Stromal cell of bone marrow (primary cell): Measurements from ENCODE around the gene ZNF287.
A peak's percentile ranks its signal among the peaks of the same experiment; 100 is the strongest.

Experiments used
- DNase-seq: peaks from one replicate; pipeline ENCODE4 v3.0.0-alpha.2; 2012; ENCODE audit warnings: low read depth

Gene ZNF287

DNA sequence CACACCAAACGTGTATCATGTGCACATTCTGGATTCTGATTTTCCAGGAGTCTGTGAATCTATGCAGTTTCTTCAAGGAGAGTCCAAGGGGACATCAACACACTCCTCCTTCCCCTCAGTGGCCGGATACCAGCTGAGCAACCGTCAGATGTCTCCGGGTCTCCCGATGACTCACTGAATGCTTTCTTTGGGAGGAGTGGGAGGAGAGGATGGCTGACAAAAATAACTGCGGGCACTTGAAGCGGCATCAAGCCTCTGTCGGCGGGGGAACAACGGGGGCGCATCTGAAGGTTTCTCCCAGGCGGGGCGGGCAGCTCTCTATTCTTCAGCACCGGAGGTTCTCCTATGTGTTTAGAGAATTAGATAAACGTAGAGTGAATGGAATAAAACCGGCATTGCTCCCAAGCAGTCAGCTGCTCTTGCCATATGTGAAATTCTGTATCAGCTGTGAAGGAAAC lies 52.4 kb downstream of the ZNF287 start:
- peak; percentile 61 for DNase-seq

- DNase-seq, result no peak
Observed at GRCh38 chr17:16515933-16516332, 53.1 kb downstream of the ZNF287 start.

DNA sequence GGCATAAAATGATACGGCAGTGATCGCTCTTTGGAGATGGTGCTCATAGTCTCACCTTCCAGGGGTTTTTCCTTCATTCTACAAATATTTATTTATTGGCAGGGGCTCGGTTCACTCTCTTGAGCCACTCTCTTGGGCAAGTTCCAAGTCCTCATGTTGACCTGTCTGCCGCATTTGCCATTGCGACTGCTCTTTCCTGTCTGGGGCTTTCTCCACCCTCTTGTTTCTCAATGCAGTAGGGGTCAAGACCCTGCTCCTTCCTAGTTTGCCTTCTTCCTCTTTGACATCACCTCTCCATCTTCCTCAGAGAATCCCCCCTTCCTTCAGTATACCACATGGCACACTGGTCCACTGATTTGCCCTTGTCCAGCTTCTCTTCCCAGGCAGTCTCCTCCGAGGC lies 55.1 kb downstream of the ZNF287 start:
- no peak for DNase-seq

DNA sequence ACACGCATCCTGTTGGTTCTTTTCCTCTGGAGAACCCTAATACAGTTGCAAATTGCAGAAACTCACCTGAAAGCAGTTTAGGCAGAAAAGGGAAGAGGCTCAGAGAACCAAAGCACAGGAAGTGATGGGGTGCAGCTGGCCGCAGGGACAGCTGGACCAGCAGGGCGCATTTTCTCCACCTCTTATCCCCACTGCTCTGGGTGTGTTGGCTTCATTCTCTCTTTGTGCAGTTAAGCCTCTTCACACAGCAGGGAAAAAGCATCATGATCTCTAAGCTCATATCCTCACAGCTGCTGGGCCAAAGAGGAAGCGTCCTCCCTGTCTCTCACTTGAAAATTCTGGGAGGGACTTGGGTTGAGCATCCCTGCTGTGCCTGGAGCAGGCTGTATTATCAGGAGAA lies 57.0 kb downstream of the ZNF287 start:
- DNase-seq, result no peak

GRCh38 chr17:16511593-16511992 lies 57.4 kb downstream of the ZNF287 start:
- no peak for DNase-seq

DNA sequence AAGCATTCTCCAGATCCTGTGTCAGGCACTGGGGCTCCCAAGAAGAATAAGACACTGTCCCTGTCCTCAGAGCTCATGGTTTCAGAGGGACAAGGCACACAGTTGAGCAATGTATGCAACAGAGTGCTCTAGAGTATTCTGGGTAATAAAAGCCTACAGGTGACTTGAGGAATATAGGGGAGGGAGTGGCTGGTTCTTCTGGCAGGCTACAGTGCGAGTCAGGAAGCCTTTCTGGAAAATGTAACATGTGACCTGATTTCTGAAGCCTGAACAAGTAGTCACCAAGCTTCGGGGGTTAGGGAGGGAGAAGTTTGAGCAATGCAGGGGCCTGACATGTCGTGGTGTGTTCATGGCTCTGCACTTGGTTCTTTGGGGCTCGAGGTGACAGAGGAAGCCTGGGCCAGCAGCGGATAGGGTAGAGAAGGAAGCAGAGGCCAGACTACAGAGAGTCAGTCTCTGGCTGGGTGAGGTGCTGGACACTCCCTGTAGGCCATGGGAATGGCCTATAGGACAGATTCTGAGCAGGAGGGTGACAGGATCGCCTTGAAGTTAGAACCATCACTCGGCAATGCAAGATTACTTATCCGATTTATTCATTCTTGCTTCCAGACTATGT lies 61.0 kb downstream of the ZNF287 start:
- peak; percentile 41 for DNase-seq

DNA sequence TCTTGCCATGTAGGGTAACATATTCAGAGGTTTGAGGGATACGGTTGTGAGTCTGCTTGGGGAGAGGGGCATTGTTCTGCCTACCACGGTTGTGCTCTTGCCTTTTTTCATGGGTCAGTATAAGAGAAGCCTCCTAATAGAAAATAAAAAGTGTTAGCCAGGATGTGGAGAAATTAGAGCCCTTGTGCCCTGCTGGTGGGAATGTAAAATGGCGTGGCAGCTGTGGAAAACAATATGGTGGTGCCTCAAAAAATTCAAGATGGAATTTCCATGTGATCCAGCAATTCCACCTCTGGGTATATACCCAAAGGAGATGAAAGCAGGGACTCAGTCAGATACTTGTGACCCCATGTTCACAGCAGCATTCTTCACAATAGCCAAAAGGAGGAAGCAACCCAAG lies 62.8 kb downstream of the ZNF287 start:
- no peak for DNase-seq

- DNase-seq, result no peak
Observed at GRCh38 chr17:16504984-16505383, 64.0 kb downstream of the ZNF287 start.
